ENCODE data around the gene TRABD2B. TPM values are rescaled to one million over a fixed set of nuclear protein-coding genes. Genes with fewer than 3 reads are reported as not detected.

TRABD2B gene
- polyA plus RNA-seq (ENCODE audit: insufficient read length), result 21.2 TPM
- long read RNA-seq, donor 1, full-length matches to known transcripts, result 2 of 12 reads
- long read RNA-seq, donor 1, partial matches to known transcripts, result 10 of 12 reads
- long read RNA-seq, donor 1, other reads (novel, unspliced or antisense), result 0 of 12 reads
- long read RNA-seq, donor 2, full-length matches to known transcripts, result 1 of 1 reads
- long read RNA-seq, donor 2, partial matches to known transcripts, result 0 of 1 reads
- long read RNA-seq, donor 2, other reads (novel, unspliced or antisense), result 0 of 1 reads
- long read RNA-seq, donor 3, full-length matches to known transcripts, result 2 of 2 reads
- long read RNA-seq, donor 3, partial matches to known transcripts, result 0 of 2 reads
- long read RNA-seq, donor 3, other reads (novel, unspliced or antisense), result 0 of 2 reads
- long read RNA-seq, donor 4, result 0 reads
- long read RNA-seq, donor 5, full-length matches to known transcripts, result 1 of 1 reads
- long read RNA-seq, donor 5, partial matches to known transcripts, result 0 of 1 reads
- long read RNA-seq, donor 5, other reads (novel, unspliced or antisense), result 0 of 1 reads
- long read RNA-seq, donor 6, full-length matches to known transcripts, result 1 of 1 reads
- long read RNA-seq, donor 6, partial matches to known transcripts, result 0 of 1 reads
- long read RNA-seq, donor 6, other reads (novel, unspliced or antisense), result 0 of 1 reads
- long read RNA-seq, donor 7, full-length matches to known transcripts, result 5 of 22 reads
- long read RNA-seq, donor 7, partial matches to known transcripts, result 17 of 22 reads
- long read RNA-seq, donor 7, other reads (novel, unspliced or antisense), result 0 of 22 reads
- long read RNA-seq, donor 8, full-length matches to known transcripts, result 1 of 1 reads
- long read RNA-seq, donor 8, partial matches to known transcripts, result 0 of 1 reads
- long read RNA-seq, donor 8, other reads (novel, unspliced or antisense), result 0 of 1 reads

DNA sequence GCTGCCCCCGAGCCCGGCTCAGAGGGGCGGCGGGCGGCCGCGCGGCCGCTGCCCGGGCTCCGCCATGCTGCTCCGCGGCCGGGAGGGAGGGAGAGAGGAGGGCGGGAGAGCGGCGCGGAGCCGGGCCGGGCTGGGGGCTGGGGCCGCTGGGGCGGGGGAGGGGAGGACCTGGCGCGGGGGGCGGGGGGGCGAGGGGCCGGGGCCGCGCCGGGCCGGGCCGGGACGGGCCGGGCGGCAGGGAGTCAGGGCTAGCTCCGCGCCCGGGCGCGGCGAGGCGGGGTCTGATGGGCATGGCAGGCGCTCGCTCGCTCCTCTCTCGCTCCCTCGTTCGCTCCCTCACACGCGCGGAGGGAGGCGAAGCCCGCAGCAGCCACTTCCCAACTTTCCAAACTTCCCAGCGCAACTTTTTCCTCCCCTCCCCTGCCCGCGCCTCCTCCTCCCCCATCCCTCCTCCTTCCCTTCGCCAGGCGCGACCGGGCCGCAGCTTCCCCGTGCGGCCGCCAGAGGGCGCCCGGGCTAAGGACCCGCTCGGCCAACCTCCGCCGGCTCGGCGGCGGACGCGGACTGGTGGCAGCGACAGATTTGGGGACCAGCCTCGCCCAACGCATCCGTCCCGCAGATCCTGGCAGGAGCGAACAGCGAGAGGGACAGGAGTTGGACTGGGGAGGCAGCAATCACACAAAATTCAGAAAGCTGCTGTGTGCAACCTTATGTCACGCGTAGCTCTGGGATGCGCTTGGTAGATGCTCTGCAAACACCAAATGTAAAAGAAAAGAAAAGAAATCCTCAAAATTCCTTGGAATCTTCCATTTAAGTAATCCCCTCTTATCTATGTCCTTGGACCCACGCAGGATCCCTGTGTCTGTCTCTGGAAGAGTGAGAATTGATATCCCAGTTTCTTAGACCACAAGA lies at the start of gene TRABD2B:
Gene TRABD2B (minus strand): TSS at position 97 of the 912 bp plus-strand sequence.
- peak; percentile 87 for DNase-seq

DNA sequence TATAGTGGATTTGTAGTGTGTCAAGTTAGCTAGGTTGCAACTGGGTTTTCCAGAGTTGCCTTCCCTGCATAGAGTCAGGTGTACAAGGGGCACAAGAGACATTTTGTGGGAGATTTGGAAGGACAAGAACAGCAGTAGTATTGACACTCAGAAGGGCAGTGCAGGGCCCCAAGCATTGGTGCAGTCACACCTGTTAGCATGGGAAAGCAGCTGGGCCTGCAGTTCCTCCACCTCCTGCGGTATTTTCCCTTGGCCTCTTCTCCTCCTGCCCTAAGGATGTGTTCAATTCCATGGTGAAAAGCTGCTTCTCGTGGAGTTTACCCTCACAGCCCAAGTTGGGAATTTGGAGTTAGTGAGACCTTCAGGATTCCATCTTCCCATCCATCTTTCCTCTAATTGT lies 47.1 kb upstream of the TRABD2B start:
- DNase-seq, result no peak

DNA sequence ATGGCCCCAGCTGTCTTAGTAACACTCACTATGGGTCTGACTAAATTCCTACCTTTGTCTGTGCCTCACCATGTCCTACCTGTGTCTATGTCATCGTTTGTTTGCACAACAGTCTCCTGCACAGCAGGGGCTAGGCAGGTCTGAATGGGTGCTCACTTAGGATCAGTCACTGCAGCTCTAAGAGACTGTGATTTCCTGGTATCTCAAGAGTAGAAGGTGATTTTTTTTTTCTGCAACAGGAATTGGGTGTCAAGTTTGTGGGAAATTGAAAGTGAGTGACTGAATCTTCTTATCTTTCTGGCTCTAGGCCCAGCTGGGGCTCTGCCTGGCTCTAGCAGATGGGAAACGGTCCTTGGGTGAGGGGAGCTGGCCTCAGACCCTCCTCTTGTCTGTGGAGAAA lies 46.4 kb upstream of the TRABD2B start:
- no peak for DNase-seq

- DNase-seq, result no peak
Measured at GRCh38 chr1:48040154-48040553, 43.0 kb upstream of the TRABD2B start.

- peak; percentile 68 for DNase-seq
Measured at GRCh38 chr1:48039088-48040054, 42.2 kb upstream of the TRABD2B start.

GRCh38 chr1:48038270-48038767 lies 41.1 kb upstream of the TRABD2B start:
- no peak for DNase-seq

DNA sequence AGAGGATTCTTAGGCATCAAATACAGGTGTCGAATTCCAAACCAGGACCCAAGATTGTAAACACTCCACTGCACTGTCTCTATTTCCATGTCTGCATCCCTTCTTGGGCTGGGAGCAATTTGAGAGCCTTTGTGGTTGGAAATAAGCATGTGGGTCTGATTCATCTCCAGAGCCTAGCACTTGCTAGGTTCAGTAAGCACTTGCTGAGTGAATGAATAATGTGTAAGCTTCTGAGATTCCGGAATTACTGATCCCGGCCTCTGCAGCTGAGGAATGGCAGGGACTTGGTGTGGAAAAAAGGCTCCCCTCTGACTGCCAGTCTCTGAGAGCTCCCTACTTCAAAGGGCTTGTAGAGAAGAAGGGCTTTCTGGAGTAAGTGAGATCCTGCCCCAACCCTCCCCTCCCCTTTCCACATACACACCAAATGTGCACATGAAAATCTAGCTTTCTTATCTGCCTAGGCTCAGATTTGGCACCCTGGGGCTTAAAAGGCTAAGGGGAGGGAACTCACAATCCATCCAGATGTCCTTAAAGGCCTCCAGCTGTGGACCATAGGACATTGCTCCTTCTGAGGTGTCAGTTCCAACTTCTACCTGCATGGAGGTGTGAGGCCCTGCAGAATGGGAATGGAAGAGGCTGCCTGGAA lies 39.6 kb upstream of the TRABD2B start:
- no peak for DNase-seq

DNA sequence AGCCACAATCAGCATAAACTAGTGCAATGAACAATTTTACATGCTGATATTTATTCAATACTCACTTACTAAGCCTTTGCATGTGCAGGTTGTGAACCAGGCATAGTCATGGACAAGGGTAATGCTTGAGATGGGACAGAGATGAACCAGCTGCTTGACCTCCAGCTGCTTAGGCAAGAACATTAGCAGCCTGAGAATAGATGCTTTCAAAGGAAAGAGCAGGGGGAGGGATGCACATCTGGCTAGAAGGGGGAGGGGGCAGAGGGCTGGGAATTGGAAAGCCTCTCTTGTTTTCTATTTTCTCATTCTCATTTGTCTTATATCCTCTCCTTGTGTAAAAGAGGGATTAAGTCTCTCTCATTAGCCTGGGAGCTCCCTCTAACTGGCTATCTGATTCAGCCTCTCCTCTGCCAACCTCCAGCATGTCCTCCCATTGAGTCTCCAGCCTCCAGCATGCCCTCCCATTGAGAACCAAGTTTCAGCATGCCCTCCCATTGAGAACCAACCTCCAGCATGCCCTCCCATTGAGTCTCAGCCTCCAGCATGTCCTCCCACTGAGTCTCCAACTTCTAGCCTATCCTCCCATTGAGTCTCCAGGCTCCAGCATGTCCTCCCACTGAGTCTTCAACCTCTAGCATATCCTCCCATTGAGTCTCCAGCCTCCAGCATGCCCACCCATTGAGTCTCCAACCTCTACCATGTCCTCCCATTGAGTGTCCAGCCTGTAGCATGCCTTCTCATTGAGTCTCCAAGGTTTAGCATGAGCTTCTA lies 38.4 kb upstream of the TRABD2B start:
- DNase-seq, result no peak

GRCh38 chr1:48033495-48034045 lies 36.4 kb upstream of the TRABD2B start:
- no peak for DNase-seq

DNA sequence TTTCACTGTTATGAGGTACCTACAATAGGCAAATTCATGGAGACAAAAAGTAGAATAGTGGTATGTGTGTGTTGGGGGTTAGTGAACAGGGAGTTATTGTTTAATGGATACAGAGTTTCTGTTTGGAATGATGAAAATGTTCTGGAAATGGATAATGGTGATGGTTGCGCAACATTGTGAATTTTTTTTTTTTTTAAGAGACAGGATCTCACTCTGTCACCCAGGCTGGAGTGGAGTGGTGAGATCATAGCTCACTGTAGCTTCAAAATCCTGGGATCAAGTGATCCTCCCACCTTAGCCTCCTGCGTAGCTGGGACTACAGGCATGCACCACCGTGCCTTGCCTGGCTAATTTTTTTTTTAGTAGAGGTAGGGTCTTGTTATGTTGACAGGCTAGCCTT lies 34.5 kb upstream of the TRABD2B start:
- DNase-seq, result no peak

DNA sequence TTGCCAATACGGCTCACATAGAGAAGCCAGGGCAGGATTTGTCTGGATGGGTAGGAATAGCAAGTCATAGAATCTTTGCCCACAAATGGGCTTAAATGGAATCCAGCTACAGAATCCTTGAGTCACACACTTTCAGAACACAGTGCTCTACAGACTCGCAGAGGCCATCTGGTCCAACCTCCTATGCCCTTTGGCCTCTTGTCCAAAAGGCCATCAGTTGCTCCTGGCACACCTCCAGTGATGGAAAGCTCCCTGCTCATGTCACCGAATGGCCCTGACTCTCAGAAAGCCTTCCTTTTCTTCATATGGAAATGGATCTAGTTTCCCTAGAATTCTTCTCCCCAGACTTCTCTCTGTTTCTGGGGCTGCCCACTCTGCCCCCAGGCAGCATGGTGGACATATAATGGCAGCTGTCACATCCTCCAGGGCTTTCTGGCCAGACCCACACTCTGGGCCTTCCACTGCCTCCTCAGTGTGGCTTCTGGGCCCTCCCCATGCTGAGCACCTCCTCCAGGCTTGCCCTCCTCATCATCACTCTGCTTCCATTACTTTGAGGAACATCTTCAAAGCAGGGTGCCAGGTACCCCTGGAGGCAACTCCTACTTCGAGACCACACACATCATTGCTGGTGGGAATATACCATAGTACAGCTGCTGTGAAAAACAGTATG lies 33.6 kb upstream of the TRABD2B start:
- no peak for DNase-seq

DNA sequence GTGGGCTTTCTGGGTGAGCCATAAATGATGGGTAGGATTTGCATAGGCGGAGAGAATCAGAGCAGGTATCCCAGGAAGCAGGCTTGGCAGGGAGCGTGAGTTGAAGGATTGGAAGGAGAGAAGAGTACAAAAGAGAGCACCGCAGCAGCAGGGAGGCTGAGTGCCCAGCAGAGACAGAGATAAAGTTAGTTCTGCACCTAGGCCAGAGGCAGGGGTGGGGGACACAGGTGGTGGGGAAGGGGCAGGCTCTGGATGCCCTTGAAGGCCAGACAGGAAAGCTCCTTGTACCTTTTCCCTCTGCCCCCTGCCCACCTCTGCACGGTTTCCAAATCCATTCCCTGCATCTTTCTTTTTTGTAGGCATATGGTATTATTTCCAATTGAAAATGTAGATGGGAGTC lies 33.0 kb upstream of the TRABD2B start:
- no peak for DNase-seq

GRCh38 chr1:48028218-48029069 lies 31.3 kb upstream of the TRABD2B start:
- no peak for DNase-seq

GRCh38 chr1:48027533-48027835 lies 30.3 kb upstream of the TRABD2B start:
- no peak for DNase-seq

DNA sequence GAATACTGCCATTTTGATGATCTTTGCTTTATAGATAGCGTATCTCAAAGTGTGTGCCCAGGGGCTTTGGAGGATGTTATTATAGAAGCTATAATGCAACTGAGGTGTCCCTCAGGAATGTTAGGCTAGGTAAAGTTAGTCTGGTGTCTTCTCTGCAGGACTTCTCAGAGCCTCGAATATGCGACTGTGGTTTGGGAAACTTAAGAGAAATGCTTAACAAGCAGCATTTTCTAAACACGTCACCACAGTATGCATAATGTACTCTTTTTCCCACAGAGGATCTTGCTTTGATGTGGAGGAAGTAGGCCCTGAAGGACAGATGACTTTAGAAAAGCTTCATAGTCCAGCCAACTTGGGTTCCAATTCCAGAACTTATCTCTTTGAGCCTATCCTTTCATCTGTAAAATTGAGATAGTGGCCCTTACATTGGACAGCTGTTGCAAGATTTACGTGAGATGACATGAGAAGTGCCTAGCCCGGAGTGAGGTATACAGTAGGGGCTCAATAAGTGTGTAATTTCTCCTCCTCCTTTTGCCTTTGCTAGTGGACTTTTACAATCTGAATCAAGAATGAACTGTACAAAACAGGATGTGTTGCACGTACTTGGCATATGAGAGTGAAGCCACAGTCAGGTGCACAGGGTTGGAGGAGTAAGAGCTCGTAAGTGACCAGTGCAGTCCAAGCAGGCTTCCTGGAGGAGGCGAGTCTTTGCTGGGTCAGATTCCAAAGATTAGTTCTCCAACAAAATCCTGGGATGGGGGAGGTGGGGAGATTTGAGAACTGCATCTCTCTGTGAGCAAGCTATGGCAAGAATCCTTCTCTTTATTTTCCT lies 29.7 kb upstream of the TRABD2B start:
- no peak for DNase-seq

- no peak for DNase-seq
Measured at GRCh38 chr1:48026275-48026674, 29.1 kb upstream of the TRABD2B start.

GRCh38 chr1:48025076-48025475 lies 27.9 kb upstream of the TRABD2B start:
- no peak for DNase-seq
